ENCODE measurements around the gene ELN.

ELN gene

GRCh38 chr7:74092321-74092963 is 64.5 kb downstream of the ELN start:
- no peak for TF ChIP-seq FOXM1 (IDR thresholded peaks at IDR 0.05; ENCODE audit: borderline replicate concordance, low read depth)
- TF ChIP-seq CREB1 (IDR thresholded peaks at IDR 0.05; ENCODE audit: low read depth) = no peak
- TF ChIP-seq NFIC (IDR thresholded peaks at IDR 0.05) = no peak

GRCh38 chr7:74092964-74093471 is 65.0 kb downstream of the ELN start:
- TF ChIP-seq EGR1 (IDR thresholded peaks at IDR 0.05) = no peak
- TF ChIP-seq RAD21 (IDR thresholded peaks at IDR 0.05; ENCODE audit: low read depth) = no peak
- TF ChIP-seq USF1 (IDR thresholded peaks at IDR 0.05) = no peak
- TF ChIP-seq MAX (IDR thresholded peaks at IDR 0.05) = no peak
- TF ChIP-seq REST (IDR thresholded peaks at IDR 0.05; ENCODE audit: low read depth) = no peak
- no peak for TF ChIP-seq TCF12 (IDR thresholded peaks at IDR 0.05; ENCODE audit: low read depth)
- no peak for TF ChIP-seq CREB1 (IDR thresholded peaks at IDR 0.05; ENCODE audit: low read depth)
- TF ChIP-seq NFIC (IDR thresholded peaks at IDR 0.05) = no peak
- no peak for TF ChIP-seq FOXM1 (IDR thresholded peaks at IDR 0.05; ENCODE audit: borderline replicate concordance, low read depth)
- no peak for TF ChIP-seq ZBTB7A (IDR thresholded peaks at IDR 0.05; ENCODE audit: low read depth)
- TF ChIP-seq YY1 (IDR thresholded peaks at IDR 0.05; ENCODE audit: low read depth) = no peak
- no peak for TF ChIP-seq TAF1 (IDR thresholded peaks at IDR 0.05; ENCODE audit: low read depth)
- no peak for TF ChIP-seq EP300 (IDR thresholded peaks at IDR 0.05; ENCODE audit: borderline replicate concordance)
- no peak for TF ChIP-seq TEAD4 (IDR thresholded peaks at IDR 0.05)
- no peak for TF ChIP-seq CEBPB (IDR thresholded peaks at IDR 0.05)

- no peak for TF ChIP-seq EGR1 (IDR thresholded peaks at IDR 0.05)
Measured at GRCh38 chr7:74093671-74094223, 65.8 kb downstream of the ELN start.

GRCh38 chr7:74094224-74095101 is 66.5 kb downstream of the ELN start:
- no peak for TF ChIP-seq EGR1 (IDR thresholded peaks at IDR 0.05)
- no peak for TF ChIP-seq MAX (IDR thresholded peaks at IDR 0.05)
- no peak for TF ChIP-seq REST (IDR thresholded peaks at IDR 0.05; ENCODE audit: low read depth)
- no peak for TF ChIP-seq CREB1 (IDR thresholded peaks at IDR 0.05; ENCODE audit: low read depth)

GRCh38 chr7:74095135-74095534 is 67.2 kb downstream of the ELN start:
- TF ChIP-seq TEAD4 (IDR thresholded peaks at IDR 0.05) (no peak), FOXM1 (IDR thresholded peaks at IDR 0.05; ENCODE audit: borderline replicate concordance, low read depth) (no peak), TCF12 (IDR thresholded peaks at IDR 0.05; ENCODE audit: low read depth) (no peak), ZBTB7A (IDR thresholded peaks at IDR 0.05; ENCODE audit: low read depth) (no peak), EGR1 (IDR thresholded peaks at IDR 0.05) (no peak), RAD21 (IDR thresholded peaks at IDR 0.05; ENCODE audit: low read depth) (no peak)

- TF ChIP-seq REST (IDR thresholded peaks at IDR 0.05; ENCODE audit: low read depth) (no peak), CREB1 (IDR thresholded peaks at IDR 0.05; ENCODE audit: low read depth) (no peak), USF1 (IDR thresholded peaks at IDR 0.05) (no peak), MAX (IDR thresholded peaks at IDR 0.05) (no peak), TCF12 (IDR thresholded peaks at IDR 0.05; ENCODE audit: low read depth) (no peak), YY1 (IDR thresholded peaks at IDR 0.05; ENCODE audit: low read depth) (no peak)
Measured at GRCh38 chr7:74097937-74098614, 70.1 kb downstream of the ELN start.
